ENCODE data around the gene PRKCA. TPM values are rescaled to one million over a fixed set of nuclear protein-coding genes. Genes with fewer than 3 reads are reported as not detected.

PRKCA gene
- total and polyA plus RNA-seq, 2 donors from 2014 or later, result 8.0 to 50.8 TPM

- intact Hi-C loops (cut with DNase I), result no loop called here
- no peak for TF ChIP-seq CTCF (IDR thresholded peaks at IDR 0.05; ENCODE audit: borderline replicate concordance, extremely low read depth, insufficient read depth)
- Histone ChIP-seq H3K9me3 (ENCODE audit: control insufficient read depth in 2 of 3, insufficient read depth in 1 of 3, low read length in 3 of 3) (no peaks in the 10 kb centered on the region), H3K27ac (ENCODE audit: low read depth in 2 of 2, low read length in 2 of 2) (no peak overlapping the region), H3K9ac (ENCODE audit: low read length in 3 of 3) (no peak overlapping the region), H3K4me1 (ENCODE audit: control insufficient read depth in 2 of 3, insufficient read depth in 2 of 3, low read depth in 1 of 3, low read length in 3 of 3) (peaks cover 3 to 7% (median 7%) of the 10 kb centered on the region in 3 donors), H3K4me3 (ENCODE audit: low read length in 3 of 3) (no peak overlapping the region), H3K27me3 (ENCODE audit: control insufficient read depth, insufficient read depth, low read length) (no peaks in the 10 kb centered on the region), H3K36me3 (ENCODE audit: control insufficient read depth in 2 of 3, insufficient read depth in 3 of 3, low read length in 3 of 3) (no peaks in the 10 kb centered on the region)
- no peak for DNase-seq
- no peak for FAIRE-seq
Observed at GRCh38 chr17:66526827-66527226, 224.4 kb downstream of the PRKCA start.

- Histone ChIP-seq H3K9me3 (ENCODE audit: control insufficient read depth in 2 of 3, insufficient read depth in 1 of 3, low read length in 3 of 3) (no peaks in the 10 kb centered on the region), H3K4me3 (ENCODE audit: low read length in 3 of 3) (no peak overlapping the region), H3K4me1 (ENCODE audit: control insufficient read depth in 2 of 3, insufficient read depth in 2 of 3, low read depth in 1 of 3, low read length in 3 of 3) (peaks cover 3 to 7% (median 7%) of the 10 kb centered on the region in 3 donors), H3K27ac (ENCODE audit: low read depth in 2 of 2, low read length in 2 of 2) (no peak overlapping the region), H3K27me3 (ENCODE audit: control insufficient read depth, insufficient read depth, low read length) (no peaks in the 10 kb centered on the region), H3K9ac (ENCODE audit: low read length in 3 of 3) (no peak overlapping the region), H3K36me3 (ENCODE audit: control insufficient read depth in 2 of 3, insufficient read depth in 3 of 3, low read length in 3 of 3) (no peaks in the 10 kb centered on the region)
- intact Hi-C loops (cut with DNase I), result no loop called here
- no peak for TF ChIP-seq CTCF (IDR thresholded peaks at IDR 0.05; ENCODE audit: borderline replicate concordance, extremely low read depth, insufficient read depth)
- FAIRE-seq, result no peak
- DNase-seq, result no peak
Observed at GRCh38 chr17:66527335-66527734, 224.9 kb downstream of the PRKCA start.

GRCh38 chr17:66531851-66532295, 229.5 kb downstream of the PRKCA start:
- H3K4me1 ChIP-seq (ENCODE audit: control insufficient read depth in 2 of 3, insufficient read depth in 2 of 3, low read depth in 1 of 3, low read length in 3 of 3), result peaks cover 0 to 2% (median 0%) of the 10 kb centered on the region in 3 donors
- H3K9ac ChIP-seq (ENCODE audit: low read length in 3 of 3), result no peak overlapping the region
- DNase-seq (no peak), FAIRE-seq (no peak)
- H3K36me3 ChIP-seq (ENCODE audit: control insufficient read depth in 2 of 3, insufficient read depth in 3 of 3, low read length in 3 of 3), result no peaks in the 10 kb centered on the region
- TF ChIP-seq CTCF (IDR thresholded peaks at IDR 0.05; ENCODE audit: borderline replicate concordance, extremely low read depth, insufficient read depth), result no peak
- intact Hi-C loops (cut with DNase I), result no loop called here
- H3K27ac ChIP-seq (ENCODE audit: low read depth in 2 of 2, low read length in 2 of 2), result no peak overlapping the region
- no peaks in the 10 kb centered on the region for H3K9me3 ChIP-seq (ENCODE audit: control insufficient read depth in 2 of 3, insufficient read depth in 1 of 3, low read length in 3 of 3)
- H3K4me3 ChIP-seq (ENCODE audit: low read length in 3 of 3), result no peak overlapping the region
- no peaks in the 10 kb centered on the region for H3K27me3 ChIP-seq (ENCODE audit: control insufficient read depth, insufficient read depth, low read length)

GRCh38 chr17:66533572-66533971, 231.2 kb downstream of the PRKCA start:
- Histone ChIP-seq H3K27me3 (ENCODE audit: control insufficient read depth, insufficient read depth, low read length) (no peaks in the 10 kb centered on the region), H3K9me3 (ENCODE audit: control insufficient read depth in 2 of 3, insufficient read depth in 1 of 3, low read length in 3 of 3) (no peaks in the 10 kb centered on the region), H3K4me1 (ENCODE audit: control insufficient read depth in 2 of 3, insufficient read depth in 2 of 3, low read depth in 1 of 3, low read length in 3 of 3) (peaks cover 0 to 2% (median 0%) of the 10 kb centered on the region in 3 donors), H3K4me3 (ENCODE audit: low read length in 3 of 3) (no peak overlapping the region), H3K27ac (ENCODE audit: low read depth in 2 of 2, low read length in 2 of 2) (no peak overlapping the region), H3K9ac (ENCODE audit: low read length in 3 of 3) (no peak overlapping the region), H3K36me3 (ENCODE audit: control insufficient read depth in 2 of 3, insufficient read depth in 3 of 3, low read length in 3 of 3) (no peaks in the 10 kb centered on the region)
- intact Hi-C loops (cut with DNase I), result no loop called here
- TF ChIP-seq CTCF (IDR thresholded peaks at IDR 0.05; ENCODE audit: borderline replicate concordance, extremely low read depth, insufficient read depth), result no peak
- no peak for FAIRE-seq
- DNase-seq, result peak in 4 of 5 donors; percentile 63 to 84 (median 73)
